GM23338 (cell line): Measurements from ENCODE around the gene RUBCN.
"Not testable (repeated sequence)": the region's sequence is repeated elsewhere in the genome, so short reads cannot be mapped to it uniquely, and the experiment has no call there.

Experiments used
- CREB1 ChIP-seq: fragments of 250-450 bp; sonication (Bioruptor Pico); IDR thresholded peaks from 2 replicates; pipeline ENCODE4 v1.5.0; 2020; ENCODE audit warnings: low read depth, mild to moderate bottlenecking, moderate library complexity
- CTCF ChIP-seq, 2 experiments: fragments of 200-600 bp in 1 of 2; sonication (generic) in 1 of 2; conservative IDR thresholded peaks; 2 replicates each; pipeline versions ENCODE4 v1.5.1 to v1.6.1; 2016 to 2017; ENCODE audit warnings: antibody characterized with exemption in 2 of 2, low read depth in 2 of 2, mild to moderate bottlenecking in 2 of 2, moderate library complexity in 1 of 2
- EZH2 ChIP-seq: fragments of 200-600 bp; sonication (generic); IDR thresholded peaks from one replicate; pipeline ENCODE4 v1.8.0; 2017; ENCODE audit warnings: antibody characterized with exemption, mild to moderate bottlenecking, low read depth; ENCODE audit not compliant: unreplicated experiment
- EZH2phosphoT487 ChIP-seq: fragments of 200-600 bp; sonication (generic); IDR thresholded peaks from one replicate; pipeline ENCODE4 v1.8.1; 2018; ENCODE audit warnings: antibody characterized with exemption; ENCODE audit not compliant: unreplicated experiment
- JUNB ChIP-seq: IDR thresholded peaks from one replicate; pipeline ENCODE4 v1.6.1; 2016; ENCODE audit warnings: antibody characterized with exemption; ENCODE audit not compliant: unreplicated experiment
- NANOG ChIP-seq: IDR thresholded peaks from 2 replicates; pipeline ENCODE4 v1.6.1; 2016; ENCODE audit warnings: antibody characterized with exemption, borderline replicate concordance
- POLR2AphosphoS5 ChIP-seq: IDR thresholded peaks from 2 replicates; pipeline ENCODE4 v1.6.1; 2016; ENCODE audit warnings: antibody characterized with exemption, low read depth
- REST ChIP-seq: IDR thresholded peaks from one replicate; pipeline ENCODE4 v1.6.1; 2018; ENCODE audit warnings: antibody characterized with exemption; ENCODE audit not compliant: unreplicated experiment
- STAT1 ChIP-seq: IDR thresholded peaks from one replicate; pipeline ENCODE4 v1.6.1; 2016; ENCODE audit warnings: antibody characterized with exemption; ENCODE audit not compliant: unreplicated experiment
- ZNF114 ChIP-seq: fragments of 250-450 bp; sonication (Bioruptor Pico); IDR thresholded peaks from 2 replicates; pipeline ENCODE4 v1.5.0; 2020; ENCODE audit warnings: mild to moderate bottlenecking, moderate library complexity
- ZNF331 ChIP-seq: fragments of 250-450 bp; sonication (Bioruptor Pico); IDR thresholded peaks from 2 replicates; pipeline ENCODE4 v1.5.0; 2020; ENCODE audit warnings: low read depth, mild to moderate bottlenecking, moderate library complexity
- ZNF462 ChIP-seq: fragments of 250-450 bp; sonication (Bioruptor Pico); IDR thresholded peaks from 2 replicates; pipeline ENCODE4 v1.5.0; 2020; ENCODE audit warnings: mild to moderate bottlenecking, moderate library complexity

GRCh38 chr3:197661874-197662273, 74.8 kb downstream of the RUBCN start:
- TF ChIP-seq CTCF (conservative IDR thresholded peaks at IDR 0.05; ENCODE audit: low read depth in 2 of 2); EZH2; ZNF462 (CRISPR knock-in tag); POLR2AphosphoS5; EZH2phosphoT487; CREB1; REST; JUNB; NANOG; ZNF114; STAT1; ZNF331 (CRISPR knock-in tag): not testable (repeated sequence)
